H7 (cell line): ENCODE results near the gene CD86. TPM values are rescaled to one million over a fixed set of nuclear protein-coding genes. Genes with fewer than 3 reads are reported as not detected.

ENCODE experiments used
- DNase-seq: peaks from one replicate; pipeline ENCODE4 v3.0.0; 2012
- H3K27me3 ChIP-seq: 2 replicates; pipeline ENCODE4 v1.6.0; 2011; ENCODE audit warnings: mild to moderate bottlenecking, low read length; ENCODE audit not compliant: control insufficient read depth, insufficient read depth
- H3K36me3 ChIP-seq: replicated peaks from 2 replicates; pipeline ENCODE4 v1.5.1; 2011; ENCODE audit warnings: low read length; ENCODE audit not compliant: control insufficient read depth, insufficient read depth
- H3K4me3 ChIP-seq: 2 replicates; pipeline ENCODE4 v1.5.1; 2011; ENCODE audit warnings: low read depth, mild to moderate bottlenecking, control low read depth, low read length, moderate library complexity; ENCODE audit not compliant: insufficient read depth
- total RNA-seq: library from RNA; depleted of rRNA; stranded (reverse); fragments of >200 nt; shearing (Covaris generic); gene quantifications from 2 replicates; pipeline ENCODE4 v1.2.3, GENCODE V29; 2014

Gene CD86
- total RNA-seq, 1 experiment from 2014 or later = 0.24 TPM

- Histone ChIP-seq H3K27me3 (no peaks in the 10 kb centered on the region), H3K36me3 (no peaks in the 10 kb centered on the region), H3K4me3 (no peak overlapping the region)
- no peak for DNase-seq
These were observed 12.6 kb downstream of the CD86 start for GRCh38 chr3:122067588-122068240.

- DNase-seq = no peak
- no peaks in the 10 kb centered on the region for H3K27me3 ChIP-seq
- no peaks in the 10 kb centered on the region for H3K36me3 ChIP-seq
- no peak overlapping the region for H3K4me3 ChIP-seq
These were observed 19.6 kb downstream of the CD86 start for GRCh38 chr3:122074621-122075265.

GRCh38 chr3:122076491-122077292 is 21.5 kb downstream of the CD86 start:
- Histone ChIP-seq H3K36me3 (no peaks in the 10 kb centered on the region), H3K4me3 (no peak overlapping the region), H3K27me3 (no peaks in the 10 kb centered on the region)
- no peak for DNase-seq

GRCh38 chr3:122077293-122078234 is 22.4 kb downstream of the CD86 start:
- Histone ChIP-seq H3K36me3 (no peaks in the 10 kb centered on the region), H3K4me3 (no peak overlapping the region), H3K27me3 (no peaks in the 10 kb centered on the region)
- no peak for DNase-seq

GRCh38 chr3:122078235-122078935 is 23.2 kb downstream of the CD86 start:
- H3K4me3 ChIP-seq = no peak overlapping the region
- H3K27me3 ChIP-seq = no peaks in the 10 kb centered on the region
- H3K36me3 ChIP-seq = no peaks in the 10 kb centered on the region
- no peak for DNase-seq

GRCh38 chr3:122079524-122080206 is 24.5 kb downstream of the CD86 start:
- DNase-seq = no peak
- H3K4me3 ChIP-seq = no peak overlapping the region
- H3K36me3 ChIP-seq = no peaks in the 10 kb centered on the region
- H3K27me3 ChIP-seq = no peaks in the 10 kb centered on the region

- Histone ChIP-seq H3K36me3 (no peaks in the 10 kb centered on the region), H3K4me3 (no peak overlapping the region), H3K27me3 (no peaks in the 10 kb centered on the region)
- no peak for DNase-seq
These were observed 25.0 kb downstream of the CD86 start for GRCh38 chr3:122080207-122080587.

GRCh38 chr3:122081543-122082247 is 26.5 kb downstream of the CD86 start:
- no peaks in the 10 kb centered on the region for H3K27me3 ChIP-seq
- H3K36me3 ChIP-seq = no peaks in the 10 kb centered on the region
- H3K4me3 ChIP-seq = no peak overlapping the region
- no peak for DNase-seq

- no peak overlapping the region for H3K4me3 ChIP-seq
- no peaks in the 10 kb centered on the region for H3K36me3 ChIP-seq
- H3K27me3 ChIP-seq = no peaks in the 10 kb centered on the region
- DNase-seq = no peak
These were observed 27.2 kb downstream of the CD86 start for GRCh38 chr3:122082357-122082756.

GRCh38 chr3:122084799-122085198 is 29.6 kb downstream of the CD86 start:
- H3K27me3 ChIP-seq = no peaks in the 10 kb centered on the region

GRCh38 chr3:122085673-122086072 is 30.5 kb downstream of the CD86 start:
- no peaks in the 10 kb centered on the region for H3K27me3 ChIP-seq

More at GRCh38 chr3:122084799-122085198, 29.6 kb downstream of the CD86 start:
- Histone ChIP-seq H3K36me3 (no peaks in the 10 kb centered on the region), H3K4me3 (no peak overlapping the region)
- no peak for DNase-seq

GRCh38 chr3:122088531-122088930 is 33.4 kb downstream of the CD86 start:
- no peak overlapping the region for H3K4me3 ChIP-seq
- no peaks in the 10 kb centered on the region for H3K27me3 ChIP-seq
- DNase-seq = no peak
- no peaks in the 10 kb centered on the region for H3K36me3 ChIP-seq

More at GRCh38 chr3:122085673-122086072, 30.5 kb downstream of the CD86 start:
- no peak for DNase-seq
- H3K4me3 ChIP-seq = no peak overlapping the region
- no peaks in the 10 kb centered on the region for H3K36me3 ChIP-seq
